ENCODE results near the gene EDN1. TPM values are rescaled to one million over a fixed set of nuclear protein-coding genes. Genes with fewer than 3 reads are reported as not detected.

Gene EDN1
- polyA plus RNA-seq, 5 donors = 40.3 to 67.6 (median 47.6) TPM

- DNase-seq = no peak
These were observed 3.2 kb downstream of the EDN1 start for GRCh38 chr6:12293235-12293930.

- no peak for DNase-seq
These were observed 4.0 kb downstream of the EDN1 start for GRCh38 chr6:12293931-12294807.

- no peak for DNase-seq
These were observed 4.8 kb downstream of the EDN1 start for GRCh38 chr6:12294851-12295536.

- no peak for DNase-seq
These were observed 5.5 kb downstream of the EDN1 start for GRCh38 chr6:12295558-12296254.

GRCh38 chr6:12296255-12296573 is 6.1 kb downstream of the EDN1 start:
- DNase-seq = no peak

GRCh38 chr6:12296604-12297003 is 6.4 kb downstream of the EDN1 start:
- no peak for DNase-seq

GRCh38 chr6:12297363-12298016 is 7.3 kb downstream of the EDN1 start:
- DNase-seq = no peak

- no peak for DNase-seq
These were observed 8.1 kb downstream of the EDN1 start for GRCh38 chr6:12298017-12298978.

- DNase-seq = no peak
These were observed 8.8 kb downstream of the EDN1 start for GRCh38 chr6:12298995-12299394.

- DNase-seq = no peak
These were observed 10.9 kb downstream of the EDN1 start for GRCh38 chr6:12301018-12301417.

GRCh38 chr6:12304487-12304886 is 14.3 kb downstream of the EDN1 start:
- DNase-seq = no peak

GRCh38 chr6:12309070-12309469 is 18.9 kb downstream of the EDN1 start:
- DNase-seq = no peak

- DNase-seq = no peak
These were observed 20.9 kb downstream of the EDN1 start for GRCh38 chr6:12311106-12311505.

- DNase-seq = no peak
These were observed 22.6 kb downstream of the EDN1 start for GRCh38 chr6:12312736-12313135.

- no peak for DNase-seq
These were observed 23.3 kb downstream of the EDN1 start for GRCh38 chr6:12313306-12313991.

GRCh38 chr6:12313992-12314589 is 23.9 kb downstream of the EDN1 start:
- DNase-seq = no peak

- DNase-seq = no peak
These were observed 24.6 kb downstream of the EDN1 start for GRCh38 chr6:12314751-12315150.

GRCh38 chr6:12315292-12316081 is 25.3 kb downstream of the EDN1 start:
- no peak for DNase-seq

Data from right lung (tissue), 5 donors.